RWPE2 (cell line): Measurements from ENCODE around the gene SLC41A1.
A peak's percentile ranks its signal among the peaks of the same experiment; 100 is the strongest.

Experiments
- ATAC-seq: fragments of 200-7000 bp; cut with Tn5 transposase; 3 replicates; pipeline ENCODE4 v1.9.1; 2021; ENCODE audit warnings: low read depth
- DNase-seq: peaks from one replicate; pipeline ENCODE4 v3.0.0-alpha.2; 2020; ENCODE audit warnings: low spot score
- H3K27ac ChIP-seq: fragments of 450-650 bp; 2 replicates; pipeline ENCODE4 v1.5.1; 2017; ENCODE audit warnings: mild to moderate bottlenecking; ENCODE audit not compliant: poor library complexity, severe bottlenecking
- H3K27me3 ChIP-seq: fragments of 250-450 bp; sonication (Bioruptor Pico); 2 replicates; pipeline ENCODE4 v1.5.1; 2021; ENCODE audit warnings: mild to moderate bottlenecking, moderate library complexity; ENCODE audit not compliant: insufficient read depth, poor library complexity, severe bottlenecking
- H3K36me3 ChIP-seq: fragments of 250-450 bp; sonication (Bioruptor Pico); 2 replicates; pipeline ENCODE4 v1.5.1; 2020; ENCODE audit warnings: low read depth, mild to moderate bottlenecking, moderate library complexity
- H3K4me1 ChIP-seq: fragments of 250-450 bp; sonication (Bioruptor Pico); 2 replicates; pipeline ENCODE4 v1.5.1; 2021; ENCODE audit warnings: mild to moderate bottlenecking, moderate library complexity; ENCODE audit not compliant: insufficient read depth, poor library complexity, severe bottlenecking
- H3K4me3 ChIP-seq: fragments of 250-450 bp; sonication (Bioruptor Pico); 2 replicates; pipeline ENCODE4 v1.5.1; 2021; ENCODE audit warnings: mild to moderate bottlenecking, moderate library complexity; ENCODE audit not compliant: severe bottlenecking
- H3K9me3 ChIP-seq: fragments of 250-450 bp; sonication (Bioruptor Pico); 2 replicates; pipeline ENCODE4 v1.5.1; 2021; ENCODE audit warnings: mild to moderate bottlenecking, moderate library complexity; ENCODE audit not compliant: severe bottlenecking
- TF ChIP-seq, protein P1 (sequence below): fragments of 450-650 bp; IDR thresholded peaks from one replicate; pipeline ENCODE4 v1.5.1; 2017; ENCODE audit warnings: mild to moderate bottlenecking, moderate library complexity; ENCODE audit not compliant: poor library complexity, severe bottlenecking

Gene SLC41A1

DNA sequence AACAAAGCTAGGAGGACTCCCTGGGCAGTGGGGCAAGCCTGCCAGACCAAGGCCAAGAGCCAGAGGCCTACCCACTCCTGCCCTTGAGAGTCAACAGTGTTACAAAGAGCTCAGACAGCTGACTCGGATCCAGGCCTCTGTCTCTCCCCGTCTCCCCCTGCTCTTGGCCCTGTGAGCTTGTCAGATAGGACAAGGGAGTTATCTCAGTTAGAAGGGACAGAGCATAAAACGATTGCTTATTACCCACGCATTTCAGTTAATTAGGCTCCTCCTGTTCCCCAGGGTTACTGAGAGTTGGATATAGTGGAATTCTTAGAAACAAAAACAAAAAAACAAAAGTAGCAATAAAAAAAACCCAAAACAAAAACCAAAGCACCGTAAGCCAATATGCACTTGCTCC lies 1.3 kb downstream of the SLC41A1 start:
- TF ChIP-seq, protein P1, sequence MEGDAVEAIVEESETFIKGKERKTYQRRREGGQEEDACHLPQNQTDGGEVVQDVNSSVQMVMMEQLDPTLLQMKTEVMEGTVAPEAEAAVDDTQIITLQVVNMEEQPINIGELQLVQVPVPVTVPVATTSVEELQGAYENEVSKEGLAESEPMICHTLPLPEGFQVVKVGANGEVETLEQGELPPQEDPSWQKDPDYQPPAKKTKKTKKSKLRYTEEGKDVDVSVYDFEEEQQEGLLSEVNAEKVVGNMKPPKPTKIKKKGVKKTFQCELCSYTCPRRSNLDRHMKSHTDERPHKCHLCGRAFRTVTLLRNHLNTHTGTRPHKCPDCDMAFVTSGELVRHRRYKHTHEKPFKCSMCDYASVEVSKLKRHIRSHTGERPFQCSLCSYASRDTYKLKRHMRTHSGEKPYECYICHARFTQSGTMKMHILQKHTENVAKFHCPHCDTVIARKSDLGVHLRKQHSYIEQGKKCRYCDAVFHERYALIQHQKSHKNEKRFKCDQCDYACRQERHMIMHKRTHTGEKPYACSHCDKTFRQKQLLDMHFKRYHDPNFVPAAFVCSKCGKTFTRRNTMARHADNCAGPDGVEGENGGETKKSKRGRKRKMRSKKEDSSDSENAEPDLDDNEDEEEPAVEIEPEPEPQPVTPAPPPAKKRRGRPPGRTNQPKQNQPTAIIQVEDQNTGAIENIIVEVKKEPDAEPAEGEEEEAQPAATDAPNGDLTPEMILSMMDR, result no peak
- no peak for DNase-seq
- H3K27me3 ChIP-seq, result no peaks in the 10 kb centered on the region
- no peak for ATAC-seq
- H3K4me3 ChIP-seq, result peak overlapping the region; percentile 64
- no peak overlapping the region for H3K27ac ChIP-seq
- peaks cover 7% of the 10 kb centered on the region for H3K4me1 ChIP-seq
- H3K9me3 ChIP-seq, result no peaks in the 10 kb centered on the region
- peaks cover 8% of the 10 kb centered on the region for H3K36me3 ChIP-seq

DNA sequence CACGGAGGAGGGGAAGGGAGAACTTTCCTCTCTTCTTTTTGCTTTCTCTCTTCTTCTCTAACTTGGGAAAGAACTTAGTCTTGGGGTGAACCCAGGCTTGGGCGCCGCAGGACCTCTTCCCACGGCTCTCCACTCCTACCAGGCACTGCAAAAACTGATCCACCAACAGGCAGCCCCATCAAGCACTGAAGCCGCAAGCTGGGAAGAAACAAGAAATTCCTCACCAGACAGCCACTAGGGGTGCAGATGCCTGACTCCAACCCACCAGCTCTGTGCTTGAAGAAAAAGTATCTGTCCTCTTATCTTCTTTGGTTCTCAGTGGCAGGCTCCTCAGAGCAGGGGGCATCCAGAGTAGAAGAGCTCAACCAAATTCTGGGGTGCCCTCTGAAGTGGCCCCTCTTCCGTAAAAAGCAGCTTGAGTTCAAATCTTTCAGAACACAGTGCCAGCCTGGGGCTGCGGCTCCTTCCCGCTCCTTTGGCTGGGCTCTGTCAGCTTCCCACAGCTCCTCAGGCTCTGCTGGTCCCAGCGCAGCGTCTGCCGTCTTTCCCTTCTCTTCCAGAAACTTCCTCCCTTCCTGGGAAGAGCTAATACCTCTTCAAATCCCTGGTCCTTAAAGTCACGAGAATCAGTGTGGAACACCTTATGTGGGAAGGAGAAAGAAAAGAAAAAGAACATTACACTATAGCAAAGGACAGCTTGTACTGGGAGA lies 2.4 kb downstream of the SLC41A1 start:
- Histone ChIP-seq H3K27ac (no peak overlapping the region), H3K36me3 (peaks cover 8% of the 10 kb centered on the region), H3K9me3 (no peaks in the 10 kb centered on the region), H3K4me1 (peaks cover 9% of the 10 kb centered on the region), H3K4me3 (no peak overlapping the region), H3K27me3 (no peaks in the 10 kb centered on the region)
- TF ChIP-seq, protein P1, result peak; percentile 17
- DNase-seq (no peak), ATAC-seq (no peak)

GRCh38 chr1:205809942-205810345 lies 3.1 kb downstream of the SLC41A1 start:
- H3K27ac ChIP-seq, result no peak overlapping the region
- ATAC-seq (no peak), DNase-seq (no peak)
- TF ChIP-seq, protein P1, result no peak
- H3K9me3 ChIP-seq, result no peaks in the 10 kb centered on the region
- H3K36me3 ChIP-seq, result peaks cover 8% of the 10 kb centered on the region
- no peaks in the 10 kb centered on the region for H3K27me3 ChIP-seq
- no peak overlapping the region for H3K4me3 ChIP-seq
- H3K4me1 ChIP-seq, result peaks cover 12% of the 10 kb centered on the region

- Histone ChIP-seq H3K9me3 (no peaks in the 10 kb centered on the region), H3K4me1 (peaks cover 12% of the 10 kb centered on the region), H3K4me3 (no peak overlapping the region), H3K27ac (no peak overlapping the region), H3K36me3 (peaks cover 8% of the 10 kb centered on the region), H3K27me3 (no peaks in the 10 kb centered on the region)
- DNase-seq, result no peak
- TF ChIP-seq, protein P1, result no peak
- ATAC-seq, result no peak
These were observed 3.5 kb downstream of the SLC41A1 start for GRCh38 chr1:205809469-205809868.

GRCh38 chr1:205805082-205805711 lies 7.8 kb downstream of the SLC41A1 start:
- TF ChIP-seq, protein P1, result no peak
- peaks cover 5% of the 10 kb centered on the region for H3K4me1 ChIP-seq
- peaks cover 8% of the 10 kb centered on the region for H3K36me3 ChIP-seq
- H3K27me3 ChIP-seq, result no peaks in the 10 kb centered on the region
- peak; percentile 41; the same call in 1 of the 3 replicates for ATAC-seq
- H3K27ac ChIP-seq, result no peak overlapping the region
- no peak for DNase-seq
- H3K9me3 ChIP-seq, result no peaks in the 10 kb centered on the region
- H3K4me3 ChIP-seq, result no peak overlapping the region
